Naive thymus-derived CD4-positive, alpha-beta T cell (primary cell): ENCODE results near the gene SNUPN. TPM values are rescaled to one million over a fixed set of nuclear protein-coding genes. Genes with fewer than 3 reads are reported as not detected.
"Not testable (repeated sequence)": the region's sequence is repeated elsewhere in the genome, so short reads cannot be mapped to it uniquely, and the experiment has no call there.

ENCODE experiments used
- ATAC-seq: fragments of 150-1000 bp; cut with Tn5 transposase; 2 replicates; pipeline ENCODE4 v1.10.0; 2021; ENCODE audit warnings: mild to moderate bottlenecking, moderate library complexity
- CTCF ChIA-PET: fragments of 350-600 bp; sonication (Branson Sonifier 250); formaldehyde crosslinking; loops from one replicate; lab custom pipeline; 2021; ENCODE audit warnings: antibody characterized with exemption; lab: Charles Lee
- POLR2A ChIA-PET: fragments of 350-600 bp; sonication (Branson Sonifier 250); formaldehyde crosslinking; loops from one replicate; lab custom pipeline; 2021; ENCODE audit warnings: antibody characterized with exemption, inconsistent platforms; lab: Charles Lee
- DNase-seq, 9 donors: peaks; one replicate each; pipeline versions ENCODE4 v3.0.0 to v3.0.0-alpha.2; 2020 to 2022; ENCODE audit warnings: mixed read lengths in 1 of 9
- H3K27ac ChIP-seq: one replicate; pipeline ENCODE4 v1.7.0; 2013; ENCODE audit warnings: mild to moderate bottlenecking, low read depth, low read length, moderate library complexity
- H3K27me3 ChIP-seq, 2 donors: one replicate each; pipeline ENCODE4 v1.7.0; 2013; ENCODE audit warnings: low read length in 2 of 2, mild to moderate bottlenecking in 2 of 2, moderate library complexity in 2 of 2; ENCODE audit not compliant: control insufficient read depth in 2 of 2, insufficient read depth in 2 of 2
- H3K36me3 ChIP-seq, 3 experiments: 1 replicate in 2 of 3; 2 replicates in 1 of 3; pipeline ENCODE4 v1.7.0; 2013; ENCODE audit warnings: low read length in 3 of 3, mild to moderate bottlenecking in 3 of 3, moderate library complexity in 1 of 3; ENCODE audit not compliant: insufficient read depth in 3 of 3, control insufficient read depth in 2 of 3
- H3K4me1 ChIP-seq, 2 donors: one replicate each; pipeline ENCODE4 v1.7.0; 2013; ENCODE audit warnings: low read length in 2 of 2, mild to moderate bottlenecking in 2 of 2, moderate library complexity in 1 of 2; ENCODE audit not compliant: control insufficient read depth in 2 of 2, insufficient read depth in 2 of 2
- H3K4me3 ChIP-seq: 2 replicates; pipeline ENCODE4 v1.7.0; 2013; ENCODE audit warnings: mild to moderate bottlenecking, low read length
- H3K9me3 ChIP-seq, 3 experiments: 1 replicate in 2 of 3; 2 replicates in 1 of 3; pipeline ENCODE4 v1.7.0; 2013; ENCODE audit warnings: low read length in 3 of 3; ENCODE audit not compliant: control insufficient read depth in 2 of 3
- H3K27ac Mint-ChIP-seq, 9 donors: one replicate each; pipeline ENCODE4 v1.8.0; 2020 to 2022; ENCODE audit warnings: mixed read lengths in 9 of 9, mild to moderate bottlenecking in 8 of 9, moderate library complexity in 5 of 9, inconsistent platforms in 2 of 9
- H3K27me3 Mint-ChIP-seq, 5 donors: one replicate each; pipeline ENCODE4 v1.8.0; 2021 to 2022; ENCODE audit warnings: mixed read lengths in 5 of 5, mild to moderate bottlenecking in 1 of 5
- H3K36me3 Mint-ChIP-seq, 5 donors: one replicate each; pipeline ENCODE4 v1.8.0; 2020 to 2022; ENCODE audit warnings: mixed read lengths in 5 of 5, mild to moderate bottlenecking in 3 of 5, inconsistent platforms in 1 of 5
- H3K4me1 Mint-ChIP-seq, 7 donors: one replicate each; pipeline ENCODE4 v1.8.0; 2020 to 2022; ENCODE audit warnings: mixed read lengths in 7 of 7, mild to moderate bottlenecking in 3 of 7, inconsistent platforms in 1 of 7
- H3K4me3 Mint-ChIP-seq, 10 donors: one replicate each; pipeline ENCODE4 v1.8.0; 2020 to 2022; ENCODE audit warnings: mild to moderate bottlenecking in 10 of 10, mixed read lengths in 10 of 10, moderate library complexity in 6 of 10, inconsistent platforms in 2 of 10
- H3K9me3 Mint-ChIP-seq, 11 donors: one replicate each; pipeline ENCODE4 v1.8.0; 2020 to 2022; ENCODE audit warnings: mixed read lengths in 11 of 11, mild to moderate bottlenecking in 4 of 11, inconsistent platforms in 1 of 11, moderate library complexity in 1 of 11
- intact Hi-C, 2 donors: fragments of 100-400 bp; cut with micrococcal nuclease; formaldehyde crosslinking; loops; one replicate each; pipeline ENCODE4 v1.15.1; 2023
- polyA plus RNA-seq, 2 donors: library from polyadenylated mRNA; unstranded; fragments of 300-500 nt; fragmentation: Illumina TruSeq; gene quantifications; one replicate each; pipeline ENCODE4 v1.2.3, GENCODE V29; 2021
- total RNA-seq, 6 experiments: library from RNA in 5 of 6; stranded (reverse) in 5 of 6; gene quantifications; 1 replicate in 5 of 6; 2 replicates in 1 of 6; pipeline ENCODE4 v1.2.3 and lab custom pipeline; 2021 to 2026

SNUPN gene
- total and polyA plus RNA-seq, 7 experiments from 2014 or later: 16.5 to 51.5 (median 22.6) TPM

GRCh38 chr15:75596703-75597345 lies 28.7 kb downstream of the SNUPN start:
- POLR2A ChIA-PET: interaction anchor here (0.6 to 2.4 kb wide), 5 partner anchors 10 to 216 kb away, joined by 3 to 6 read pairs (median 3); partner anchors contain the start of gene SNUPN
- peak overlapping the region in 4 of 9 donors; percentile 2 to 92 (median 23) for H3K27ac Mint-ChIP-seq
- ATAC-seq (no peak), DNase-seq (no peak)
- CTCF ChIA-PET: interaction anchor here (0.6 to 3.9 kb wide), 5 partner anchors 9 to 44 kb away, joined by 3 to 26 read pairs (median 3); partner anchors contain the start of gene IMP3
- H3K27ac ChIP-seq: no peak overlapping the region
- intact Hi-C loops: loop anchor here (1.0 kb wide), 2 partner anchors 28 to 44 kb away; partner anchors contain the start of gene SNUPN (in 1 of the 2)
- H3K27me3 Mint-ChIP-seq: no peaks in the 10 kb centered on the region
- no peaks in the 10 kb centered on the region for H3K27me3 ChIP-seq
- peaks cover 6 to 59% (median 38%) of the 10 kb centered on the region in 5 donors for H3K36me3 Mint-ChIP-seq
- peaks cover 0 to 72% (median 0%) of the 10 kb centered on the region in 3 experiments for H3K36me3 ChIP-seq
- H3K4me3 ChIP-seq: no peak overlapping the region
- H3K9me3 Mint-ChIP-seq: no peaks in the 10 kb centered on the region
- peaks cover 16 to 40% (median 26%) of the 10 kb centered on the region in 7 donors for H3K4me1 Mint-ChIP-seq
- peaks cover 11 to 13% of the 10 kb centered on the region in 2 donors for H3K4me1 ChIP-seq
- H3K9me3 ChIP-seq: no peaks in the 10 kb centered on the region
- H3K4me3 Mint-ChIP-seq: peak overlapping the region in 2 of 10 donors; percentile 71 to 86

GRCh38 chr15:75594276-75594675 lies 31.2 kb downstream of the SNUPN start:
- no peak for ATAC-seq
- H3K4me3 Mint-ChIP-seq: no peak overlapping the region
- peaks cover 11 to 13% of the 10 kb centered on the region in 2 donors for H3K4me1 ChIP-seq
- H3K4me1 Mint-ChIP-seq: peaks cover 16 to 52% (median 31%) of the 10 kb centered on the region in 7 donors
- H3K9me3 Mint-ChIP-seq: no peaks in the 10 kb centered on the region
- H3K36me3 ChIP-seq: peaks cover 0 to 54% (median 0%) of the 10 kb centered on the region in 3 experiments
- no peak for DNase-seq
- ChIA-PET POLR2A (no interaction called here), CTCF (no interaction called here)
- no peak overlapping the region for H3K27ac ChIP-seq
- no peaks in the 10 kb centered on the region for H3K9me3 ChIP-seq
- no peak overlapping the region for H3K4me3 ChIP-seq
- no peaks in the 10 kb centered on the region for H3K27me3 Mint-ChIP-seq
- H3K27ac Mint-ChIP-seq: peak overlapping the region in 1 of 9 donors; percentile 26
- no peaks in the 10 kb centered on the region for H3K27me3 ChIP-seq
- peaks cover 6 to 52% (median 35%) of the 10 kb centered on the region in 5 donors for H3K36me3 Mint-ChIP-seq
- intact Hi-C loops: no loop called here

- DNase-seq (no peak), ATAC-seq (no peak)
- no peaks in the 10 kb centered on the region for H3K27me3 ChIP-seq
- Mint-ChIP-seq H3K4me1 (peaks cover 7 to 31% (median 17%) of the 10 kb centered on the region in 7 donors), H3K36me3 (peaks cover 6 to 43% (median 23%) of the 10 kb centered on the region in 5 donors), H3K9me3 (no peaks in the 10 kb centered on the region), H3K27me3 (no peaks in the 10 kb centered on the region), H3K4me3 (no peak overlapping the region), H3K27ac (no peak overlapping the region)
- H3K27ac ChIP-seq: no peak overlapping the region
- peaks cover 0 to 31% (median 0%) of the 10 kb centered on the region in 3 experiments for H3K36me3 ChIP-seq
- no peak overlapping the region for H3K4me3 ChIP-seq
- intact Hi-C loops: no loop called here
- POLR2A ChIA-PET: no interaction called here
- CTCF ChIA-PET: no interaction called here
- H3K4me1 ChIP-seq: no peaks in the 10 kb centered on the region
- H3K9me3 ChIP-seq: no peaks in the 10 kb centered on the region
Measured at GRCh38 chr15:75591655-75592364, 33.7 kb downstream of the SNUPN start.

GRCh38 chr15:75590239-75590638 lies 35.3 kb downstream of the SNUPN start:
- H3K9me3 ChIP-seq: no peaks in the 10 kb centered on the region
- ATAC-seq (no peak), DNase-seq (no peak)
- Mint-ChIP-seq H3K27me3 (no peaks in the 10 kb centered on the region), H3K4me3 (no peak overlapping the region), H3K36me3 (peaks cover 0 to 35% (median 12%) of the 10 kb centered on the region in 5 donors), H3K27ac (peak overlapping the region in 4 of 9 donors; percentile 5 to 32 (median 10)), H3K4me1 (peaks cover 4 to 19% (median 10%) of the 10 kb centered on the region in 7 donors), H3K9me3 (no peaks in the 10 kb centered on the region)
- H3K4me1 ChIP-seq: no peaks in the 10 kb centered on the region
- H3K27me3 ChIP-seq: no peaks in the 10 kb centered on the region
- intact Hi-C loops: no loop called here
- ChIA-PET POLR2A (no interaction called here), CTCF (interaction anchor here (0.8 kb wide), 1 partner anchor 11 kb away, joined by 5 read pairs; the partner anchor contains the start of gene PTPN9)
- no peak overlapping the region for H3K27ac ChIP-seq
- peaks cover 0 to 16% (median 0%) of the 10 kb centered on the region in 3 experiments for H3K36me3 ChIP-seq
- H3K4me3 ChIP-seq: no peak overlapping the region

- Histone ChIP-seq H3K36me3 (peaks cover 0 to 8% (median 0%) of the 10 kb centered on the region in 3 experiments), H3K27me3 (no peaks in the 10 kb centered on the region), H3K4me1 (no peaks in the 10 kb centered on the region), H3K4me3 (no peak overlapping the region), H3K9me3 (no peaks in the 10 kb centered on the region), H3K27ac (no peak overlapping the region)
- Mint-ChIP-seq H3K9me3 (no peaks in the 10 kb centered on the region), H3K27ac (peak overlapping the region in 1 of 9 donors; percentile 4), H3K36me3 (peaks cover 0 to 34% (median 11%) of the 10 kb centered on the region in 5 donors), H3K27me3 (no peaks in the 10 kb centered on the region), H3K4me1 (peaks cover 4 to 19% (median 10%) of the 10 kb centered on the region in 7 donors), H3K4me3 (no peak overlapping the region)
- DNase-seq: no peak
- no peak for ATAC-seq
- POLR2A ChIA-PET: interaction anchor here (0.6 kb wide), 1 partner anchor 29 kb away, joined by 3 read pairs; no protein-coding TSS in a partner anchor
- CTCF ChIA-PET: no interaction called here
- intact Hi-C loops: no loop called here
Measured at GRCh38 chr15:75589071-75589470, 36.5 kb downstream of the SNUPN start.

- H3K4me1 Mint-ChIP-seq: peaks cover 4 to 16% (median 9%) of the 10 kb centered on the region in 7 donors
- H3K27ac ChIP-seq, H3K27me3 ChIP-seq, ATAC-seq, H3K4me1 ChIP-seq, DNase-seq, H3K27me3 Mint-ChIP-seq, H3K27ac Mint-ChIP-seq, H3K36me3 ChIP-seq, H3K4me3 Mint-ChIP-seq, CTCF ChIA-PET, H3K9me3 Mint-ChIP-seq, H3K9me3 ChIP-seq, intact Hi-C loops, H3K4me3 ChIP-seq, POLR2A ChIA-PET: not testable (repeated sequence)
- peaks cover 0 to 26% (median 5%) of the 10 kb centered on the region in 5 donors for H3K36me3 Mint-ChIP-seq
Measured at GRCh38 chr15:75586422-75586821, 39.1 kb downstream of the SNUPN start.
